ENCODE measurements around the gene ATF4. TPM values are rescaled to one million over a fixed set of nuclear protein-coding genes. Genes with fewer than 3 reads are reported as not detected.
"Not testable (repeated sequence)": the region's sequence is repeated elsewhere in the genome, so short reads cannot be mapped to it uniquely, and the experiment has no call there.

Gene ATF4
- total and polyA plus RNA-seq, 3 donors from 2014 or later: 192 to 228 (median 227) TPM

DNA sequence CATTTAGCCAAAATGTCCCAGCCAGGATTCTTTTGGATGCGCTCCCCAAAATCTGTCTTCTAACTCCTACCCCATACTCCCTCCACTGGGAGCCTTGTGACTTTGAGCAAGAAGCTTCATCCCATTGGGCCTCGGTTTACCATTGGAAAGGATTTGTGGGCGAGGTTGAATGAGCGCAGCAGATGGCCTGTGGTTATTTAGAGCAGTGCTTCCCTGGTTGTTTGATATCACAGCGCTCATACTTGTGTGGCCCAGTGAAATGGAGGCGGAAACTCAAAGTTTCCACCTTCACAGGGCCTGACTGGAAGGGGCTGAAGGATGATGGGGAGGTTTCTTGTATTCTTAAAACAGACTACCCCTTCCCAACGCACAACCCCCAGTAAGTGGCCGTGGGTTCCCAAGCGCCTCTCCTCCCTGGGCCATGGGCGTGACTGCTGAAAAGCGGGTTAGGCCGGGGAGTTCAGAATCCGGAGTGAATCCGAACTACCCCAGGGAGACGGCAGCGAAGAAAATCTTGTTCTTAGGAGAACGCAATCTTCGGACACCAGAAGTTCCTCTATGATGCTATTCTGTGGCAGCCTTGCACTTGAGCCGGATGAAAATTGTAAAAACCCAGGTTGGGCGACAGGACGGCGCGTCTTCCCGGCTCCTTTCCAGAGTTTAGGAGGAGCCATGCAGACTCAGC, 1.2 kb upstream of the ATF4 start:
- DNase-seq: no peak
- TF ChIP-seq POLR2A (IDR thresholded peaks at IDR 0.05): no peak
- TF ChIP-seq CTCF (IDR thresholded peaks at IDR 0.05): no peak
- Histone ChIP-seq H3K4me3 (peak overlapping the region; percentile 95 to 99), H3K4me1 (peaks cover 36% of the 10 kb centered on the region), H3K27me3 (no peaks in the 10 kb centered on the region), H3K9me3 (no peaks in the 10 kb centered on the region), H3K27ac (peak overlapping the region; percentile 98 to 99), H3K36me3 (ENCODE audit: low read depth, missing control alignments) (no peaks in the 10 kb centered on the region)
- 6 to 8% methylated on average over 24 of the region's 24 CpGs for WGBS, 2 donors
- intact Hi-C loops (cut with DNase I; ENCODE audit: low total_unique reads): no loop called here

DNA sequence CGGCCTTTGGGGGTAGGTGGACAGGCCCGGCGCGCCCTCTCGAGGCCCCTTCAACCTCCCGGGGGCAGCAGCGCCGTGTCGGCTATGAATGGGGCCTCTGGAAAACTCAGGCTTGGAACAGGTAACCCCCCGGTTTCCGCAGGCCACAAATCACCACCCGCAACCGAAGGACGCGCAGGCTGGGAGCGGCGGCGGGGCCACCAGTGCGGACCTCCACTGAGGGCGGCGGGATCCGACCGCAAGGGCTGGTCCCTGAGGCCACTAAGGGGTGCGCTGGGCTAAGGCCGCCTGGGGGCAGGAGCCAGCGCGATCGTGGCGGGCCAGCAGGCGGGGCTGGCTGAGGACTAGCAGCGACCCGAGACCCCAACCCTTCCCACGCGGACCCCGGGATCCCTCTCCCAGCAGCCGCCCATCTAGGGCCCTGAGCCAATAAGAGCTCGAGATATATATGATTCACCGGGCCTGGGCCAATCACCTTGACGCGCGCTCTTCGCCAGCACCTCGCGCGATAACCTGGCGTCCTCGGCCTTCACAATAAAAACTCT, 609 bp upstream of the ATF4 start:
- peak; percentile 99 for DNase-seq
- no peaks in the 10 kb centered on the region for H3K9me3 ChIP-seq
- H3K4me3 ChIP-seq: peak overlapping the region; percentile 95 to 99
- peak overlapping the region; percentile 98 to 99 for H3K27ac ChIP-seq
- H3K4me1 ChIP-seq: peaks cover 42% of the 10 kb centered on the region
- no peaks in the 10 kb centered on the region for H3K36me3 ChIP-seq (ENCODE audit: low read depth, missing control alignments)
- intact Hi-C loops (cut with DNase I; ENCODE audit: low total_unique reads): loop anchor here (10.0 kb wide), 2 partner anchors 205 to 345 kb away; partner anchors contain the start of gene RPL3
- WGBS, 2 donors: 1% methylated on average over 18 to 47 of the region's 47 CpGs
- TF ChIP-seq POLR2A (IDR thresholded peaks at IDR 0.05): no peak
- peak in 2 of 3 experiments; percentile 17 to 23 for TF ChIP-seq CTCF (IDR thresholded peaks at IDR 0.05)
- H3K27me3 ChIP-seq: no peaks in the 10 kb centered on the region

- H3K36me3 ChIP-seq (ENCODE audit: low read depth, missing control alignments); H3K9me3 ChIP-seq; DNase-seq; H3K27me3 ChIP-seq: not testable (repeated sequence)
- H3K27ac ChIP-seq: peak overlapping the region; percentile 98 to 99
- peak overlapping the region; percentile 95 to 99 for H3K4me3 ChIP-seq
- peaks cover 47% of the 10 kb centered on the region for H3K4me1 ChIP-seq
- intact Hi-C loops (cut with DNase I; ENCODE audit: low total_unique reads): loop anchor here (10.0 kb wide), 2 partner anchors 206 to 346 kb away; partner anchors contain the start of gene RPL3
- WGBS, 2 donors: 0 to 1% methylated on average over 8 to 28 of the region's 28 CpGs
These were observed 934 bp downstream of the ATF4 start for GRCh38 chr22:39521106-39521885.

DNA sequence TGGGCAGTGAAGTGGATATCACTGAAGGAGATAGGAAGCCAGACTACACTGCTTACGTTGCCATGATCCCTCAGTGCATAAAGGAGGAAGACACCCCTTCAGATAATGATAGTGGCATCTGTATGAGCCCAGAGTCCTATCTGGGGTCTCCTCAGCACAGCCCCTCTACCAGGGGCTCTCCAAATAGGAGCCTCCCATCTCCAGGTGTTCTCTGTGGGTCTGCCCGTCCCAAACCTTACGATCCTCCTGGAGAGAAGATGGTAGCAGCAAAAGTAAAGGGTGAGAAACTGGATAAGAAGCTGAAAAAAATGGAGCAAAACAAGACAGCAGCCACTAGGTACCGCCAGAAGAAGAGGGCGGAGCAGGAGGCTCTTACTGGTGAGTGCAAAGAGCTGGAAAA, 1.7 kb downstream of the ATF4 start:
- Histone ChIP-seq H3K4me3 (peak overlapping the region in 1 of 2 donors; percentile 99), H3K4me1 (peaks cover 48% of the 10 kb centered on the region), H3K27ac (peak overlapping the region; percentile 98 to 99)
- H3K36me3 ChIP-seq (ENCODE audit: low read depth, missing control alignments); DNase-seq; H3K27me3 ChIP-seq; H3K9me3 ChIP-seq: not testable (repeated sequence)
- WGBS, 2 donors: 4 to 8% methylated on average over 5 of the region's 5 CpGs
- intact Hi-C loops (cut with DNase I; ENCODE audit: low total_unique reads): loop anchor here (10.0 kb wide), 2 partner anchors 207 to 347 kb away; partner anchors contain the start of gene RPL3

DNA sequence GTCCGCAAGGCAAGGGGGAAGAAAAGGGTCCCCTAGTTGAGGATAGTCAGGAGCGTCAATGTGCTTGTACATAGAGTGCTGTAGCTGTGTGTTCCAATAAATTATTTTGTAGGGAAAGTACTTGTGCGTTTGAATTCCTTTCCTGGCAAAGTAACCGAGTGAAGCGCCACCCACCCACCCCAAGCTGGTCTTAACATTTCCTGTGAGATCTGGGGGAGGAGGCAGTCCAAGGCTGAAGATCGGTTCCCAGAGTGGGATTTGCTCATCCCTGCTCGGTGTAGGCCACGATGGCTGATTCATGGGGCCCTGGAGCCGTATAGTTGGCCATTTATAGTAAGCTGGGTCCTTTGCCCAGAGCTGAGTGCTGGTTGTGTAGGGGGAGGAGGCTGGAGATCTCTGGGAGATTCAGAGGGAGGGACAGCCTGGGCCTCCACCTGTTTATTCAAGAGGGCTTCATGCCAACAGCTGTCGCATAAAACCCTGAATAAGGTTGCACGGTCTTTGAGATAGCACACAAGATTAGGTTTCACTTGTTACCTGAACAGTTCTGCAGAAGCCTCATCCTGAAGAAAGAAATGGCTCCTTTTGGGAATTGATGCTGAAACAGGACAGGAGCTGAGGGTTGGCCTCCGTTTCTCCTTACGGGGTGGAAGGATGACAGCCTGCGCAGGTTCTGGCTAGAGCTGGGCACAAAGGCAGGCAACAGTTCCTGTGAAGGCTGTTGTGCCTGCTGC, 2.4 kb downstream of the ATF4 start:
- intact Hi-C loops (cut with DNase I; ENCODE audit: low total_unique reads): loop anchor here (10.0 kb wide), 2 partner anchors 208 to 348 kb away; partner anchors contain the start of gene RPL3
- H3K4me3 ChIP-seq: peak overlapping the region in 1 of 2 donors; percentile 99
- 9 to 11% methylated on average over 13 to 14 of the region's 14 CpGs for WGBS, 2 donors
- peak overlapping the region in 1 of 2 donors; percentile 98 for H3K27ac ChIP-seq
- no peak for DNase-seq
- no peaks in the 10 kb centered on the region for H3K9me3 ChIP-seq
- TF ChIP-seq CTCF (IDR thresholded peaks at IDR 0.05): no peak
- TF ChIP-seq POLR2A (IDR thresholded peaks at IDR 0.05): no peak
- no peaks in the 10 kb centered on the region for H3K27me3 ChIP-seq
- peaks cover 54% of the 10 kb centered on the region for H3K4me1 ChIP-seq
- H3K36me3 ChIP-seq (ENCODE audit: low read depth, missing control alignments): no peaks in the 10 kb centered on the region

All from testis (tissue), 3 donors.